SIG-M5 treated with dmso at 0.1 percent for 504 hours (cell line): ENCODE data around the gene CYFIP2.

ENCODE experiments used
- DNase-seq: peaks from one replicate; lab custom pipeline; 2025; ENCODE audit not compliant: unreplicated experiment; lab: John Stamatoyannopoulos, UW

The CYFIP2 gene

GRCh38 chr5:157285310-157286035 lies 19.6 kb downstream of the CYFIP2 start:
- DNase-seq, result no peak

- DNase-seq, result no peak
Measured at GRCh38 chr5:157286761-157287211, 20.9 kb downstream of the CYFIP2 start.

GRCh38 chr5:157288405-157289163 lies 22.7 kb downstream of the CYFIP2 start:
- no peak for DNase-seq

- no peak for DNase-seq
Measured at GRCh38 chr5:157289164-157289819, 23.4 kb downstream of the CYFIP2 start.

GRCh38 chr5:157290156-157290980 lies 24.4 kb downstream of the CYFIP2 start:
- DNase-seq, result no peak

GRCh38 chr5:157290981-157291711 lies 25.2 kb downstream of the CYFIP2 start:
- no peak for DNase-seq

GRCh38 chr5:157292599-157292998 lies 26.7 kb downstream of the CYFIP2 start:
- DNase-seq, result no peak

- DNase-seq, result no peak
Measured at GRCh38 chr5:157294407-157295091, 28.6 kb downstream of the CYFIP2 start.

GRCh38 chr5:157295247-157295646 lies 29.3 kb downstream of the CYFIP2 start:
- DNase-seq, result no peak

- DNase-seq, result no peak
Measured at GRCh38 chr5:157300564-157300963, 34.6 kb downstream of the CYFIP2 start.

GRCh38 chr5:157301066-157301465 lies 35.1 kb downstream of the CYFIP2 start:
- DNase-seq, result no peak

GRCh38 chr5:157303023-157303422 lies 37.1 kb downstream of the CYFIP2 start:
- DNase-seq, result no peak

- no peak for DNase-seq
Measured at GRCh38 chr5:157303667-157304327, 37.9 kb downstream of the CYFIP2 start.

- DNase-seq, result no peak
Measured at GRCh38 chr5:157306081-157306480, 40.2 kb downstream of the CYFIP2 start.

- no peak for DNase-seq
Measured at GRCh38 chr5:157306692-157307471, 41.0 kb downstream of the CYFIP2 start.

GRCh38 chr5:157308836-157309465 lies 43.0 kb downstream of the CYFIP2 start:
- no peak for DNase-seq

GRCh38 chr5:157309796-157310195 lies 43.9 kb downstream of the CYFIP2 start:
- no peak for DNase-seq

GRCh38 chr5:157311595-157311994 lies 45.7 kb downstream of the CYFIP2 start:
- no peak for DNase-seq
